GM23248 (cell line): ENCODE data around the gene ANXA5. TPM values are rescaled to one million over a fixed set of nuclear protein-coding genes. Genes with fewer than 3 reads are reported as not detected.
A peak's percentile ranks its signal among the peaks of the same experiment; 100 is the strongest.

ENCODE experiments used
- DNase-seq: peaks from one replicate; pipeline ENCODE4 v3.0.0-alpha.2; 2015
- H2AFZ ChIP-seq: fragments of 200-600 bp; sonication (generic); 2 replicates; pipeline ENCODE4 v1.6.1; 2016; ENCODE audit warnings: antibody characterized with exemption
- H3F3A ChIP-seq: fragments of 200-600 bp; sonication (generic); 2 replicates; pipeline ENCODE4 v1.6.1; 2016; ENCODE audit warnings: mild to moderate bottlenecking, antibody characterized with exemption, mixed run types; ENCODE audit not compliant: insufficient read depth
- H3K27ac ChIP-seq: fragments of 200-600 bp; sonication (generic); 2 replicates; pipeline ENCODE4 v1.5.1; 2016; ENCODE audit warnings: mild to moderate bottlenecking
- H3K27me3 ChIP-seq: fragments of 200-600 bp; sonication (generic); replicated peaks from 2 replicates; pipeline ENCODE4 v1.6.1; 2016; ENCODE audit warnings: mild to moderate bottlenecking; ENCODE audit not compliant: insufficient read depth
- H3K36me3 ChIP-seq: fragments of 200-600 bp; sonication (generic); 2 replicates; pipeline ENCODE4 v1.6.1; 2016; ENCODE audit warnings: low read depth, mild to moderate bottlenecking
- H3K4me1 ChIP-seq: fragments of 200-600 bp; sonication (generic); 2 replicates; pipeline ENCODE4 v1.6.1; 2016; ENCODE audit warnings: mild to moderate bottlenecking; ENCODE audit not compliant: insufficient read depth
- H3K4me2 ChIP-seq: fragments of 200-600 bp; sonication (generic); one replicate; pipeline ENCODE4 v1.6.1; 2016; ENCODE audit warnings: mild to moderate bottlenecking; ENCODE audit not compliant: unreplicated experiment
- H3K4me3 ChIP-seq: fragments of 200-600 bp; sonication (generic); 2 replicates; pipeline ENCODE4 v1.5.1; 2016; ENCODE audit warnings: mild to moderate bottlenecking
- H3K79me2 ChIP-seq: fragments of 200-600 bp; sonication (generic); 2 replicates; pipeline ENCODE4 v1.6.1; 2016; ENCODE audit warnings: mild to moderate bottlenecking; ENCODE audit not compliant: insufficient read depth
- H3K9ac ChIP-seq: fragments of 200-600 bp; sonication (generic); 2 replicates; pipeline ENCODE4 v1.6.1; 2016; ENCODE audit warnings: mild to moderate bottlenecking
- H3K9me2 ChIP-seq: fragments of 200-600 bp; sonication (generic); 2 replicates; pipeline ENCODE4 v1.6.1; 2016; ENCODE audit warnings: mixed run types, mild to moderate bottlenecking, moderate library complexity; ENCODE audit not compliant: insufficient read depth
- H3K9me3 ChIP-seq: fragments of 200-600 bp; sonication (generic); one replicate; pipeline ENCODE4 v1.6.1; 2017; ENCODE audit warnings: low read depth
- H4K20me1 ChIP-seq: fragments of 200-600 bp; sonication (generic); 2 replicates; pipeline ENCODE4 v1.6.0; 2016; ENCODE audit not compliant: insufficient read depth
- EZH2 ChIP-seq: fragments of 200-600 bp; sonication (generic); IDR thresholded peaks from 2 replicates; pipeline ENCODE4 v1.6.1; 2018; ENCODE audit warnings: antibody characterized with exemption, mild to moderate bottlenecking; ENCODE audit not compliant: insufficient read depth, poor library complexity, severe bottlenecking
- EZH2phosphoT487 ChIP-seq: fragments of 200-600 bp; sonication (generic); IDR thresholded peaks from 2 replicates; pipeline ENCODE4 v1.6.1; 2018; ENCODE audit warnings: antibody characterized with exemption, moderate library complexity, mild to moderate bottlenecking, low read depth; ENCODE audit not compliant: insufficient read depth
- WGBS, 2 experiments: methylation state at CpG; one replicate each; pipeline ENCODE4 v1.1.6; 2015 to 2017; ENCODE audit warnings: low lambda C conversion rate in 2 of 2, low coverage in 1 of 2; ENCODE audit errors: missing lambda C conversion rate in 2 of 2; 5-methylcytosine and 5-hydroxymethylcytosine counted together
- in situ Hi-C: fragments of 300-500 bp; cut with MboI; formaldehyde crosslinking; loops from 2 replicates; pipeline ENCODE4 v1.15.0; 2020
- polyA plus RNA-seq: library from polyadenylated mRNA; unstranded; fragments of >200 nt; fragmentation: Nextera tagmentation; extraction: Ambion mirVana; gene quantifications from 2 replicates; pipeline ENCODE4 v1.2.1, GENCODE V29; 2016
- total RNA-seq: library from RNA; depleted of rRNA; stranded (reverse); fragments of >200 nt; shearing (Covaris generic); gene quantifications from 2 replicates; pipeline ENCODE4 v1.2.3, GENCODE V29; 2014

Gene ANXA5
- total and polyA plus RNA-seq, 2 experiments from 2014 or later = 1,082 to 1,730 TPM

GRCh38 chr4:121669163-121669550, 27.6 kb downstream of the ANXA5 start:
- no peak overlapping the region for H2AFZ ChIP-seq
- DNase-seq = peak; percentile 74
- peaks cover 3% of the 10 kb centered on the region; the same call in 1 of the 2 replicates for H4K20me1 ChIP-seq
- TF ChIP-seq EZH2phosphoT487 (peak; percentile 80), EZH2 (no peak)
- H3K79me2 ChIP-seq = peaks cover 30% of the 10 kb centered on the region
- no peaks in the 10 kb centered on the region for H3K27me3 ChIP-seq
- H3K36me3 ChIP-seq = peaks cover 72% of the 10 kb centered on the region
- peak overlapping the region; percentile 22; the same call in 1 of the 2 replicates for H3K4me3 ChIP-seq
- no peaks in the 10 kb centered on the region for H3K9me3 ChIP-seq
- no peaks in the 10 kb centered on the region for H3K9me2 ChIP-seq
- peaks cover 84% of the 10 kb centered on the region for H3F3A ChIP-seq
- 0 to 7% methylated on average over 2 of the region's 2 CpGs for WGBS, 2 experiments
- H3K27ac ChIP-seq = peak overlapping the region; percentile 90
- peak overlapping the region; percentile 80 for H3K4me2 ChIP-seq
- H3K4me1 ChIP-seq = peaks cover 50% of the 10 kb centered on the region
- in situ Hi-C loops = no loop called here
- H3K9ac ChIP-seq = peak overlapping the region; percentile 65

GRCh38 chr4:121668368-121669162, 28.2 kb downstream of the ANXA5 start:
- no peak overlapping the region for H2AFZ ChIP-seq
- H3K79me2 ChIP-seq = peaks cover 26% of the 10 kb centered on the region
- H3K4me3 ChIP-seq = peak overlapping the region; percentile 22; the same call in 1 of the 2 replicates
- peaks cover 87% of the 10 kb centered on the region for H3F3A ChIP-seq
- peak overlapping the region; percentile 65 for H3K9ac ChIP-seq
- peak overlapping the region; percentile 90 for H3K27ac ChIP-seq
- no peaks in the 10 kb centered on the region for H3K9me2 ChIP-seq
- H3K27me3 ChIP-seq = no peaks in the 10 kb centered on the region
- TF ChIP-seq EZH2 = no peak
- TF ChIP-seq EZH2phosphoT487 = 0 out of 2 replicates have a peak, but pooled peaks have one; percentile 44
- WGBS, 2 experiments = 1% methylated on average over 4 of the region's 4 CpGs
- H3K4me1 ChIP-seq = peaks cover 50% of the 10 kb centered on the region
- in situ Hi-C loops = no loop called here
- DNase-seq = peak; percentile 98
- peaks cover 69% of the 10 kb centered on the region for H3K36me3 ChIP-seq
- peak overlapping the region; percentile 80 for H3K4me2 ChIP-seq
- H4K20me1 ChIP-seq = peaks cover 3% of the 10 kb centered on the region; the same call in 1 of the 2 replicates
- no peaks in the 10 kb centered on the region for H3K9me3 ChIP-seq

- Histone ChIP-seq H3K27ac (no peak overlapping the region), H3K4me1 (peaks cover 39% of the 10 kb centered on the region), H3K79me2 (peaks cover 2% of the 10 kb centered on the region), H2AFZ (no peak overlapping the region), H4K20me1 (peaks cover 3% of the 10 kb centered on the region; the same call in 1 of the 2 replicates), H3K4me3 (no peak overlapping the region), H3F3A (peaks cover 71% of the 10 kb centered on the region), H3K36me3 (peaks cover 49% of the 10 kb centered on the region), H3K27me3 (no peaks in the 10 kb centered on the region), H3K9me3 (no peaks in the 10 kb centered on the region), H3K4me2 (no peak overlapping the region), H3K9ac (no peak overlapping the region), H3K9me2 (no peaks in the 10 kb centered on the region)
- TF ChIP-seq EZH2 (no peak), EZH2phosphoT487 (no peak)
- in situ Hi-C loops = no loop called here
- DNase-seq = no peak
These were observed 30.6 kb downstream of the ANXA5 start for GRCh38 chr4:121666091-121666679.

GRCh38 chr4:121665371-121665770, 31.4 kb downstream of the ANXA5 start:
- Histone ChIP-seq H3K4me2 (no peak overlapping the region), H3K4me3 (no peak overlapping the region), H3F3A (peaks cover 63% of the 10 kb centered on the region), H3K36me3 (peaks cover 42% of the 10 kb centered on the region), H3K4me1 (peaks cover 31% of the 10 kb centered on the region), H3K79me2 (no peaks in the 10 kb centered on the region), H3K9ac (no peak overlapping the region), H3K27ac (no peak overlapping the region), H3K9me2 (no peaks in the 10 kb centered on the region), H3K27me3 (no peaks in the 10 kb centered on the region), H2AFZ (no peak overlapping the region), H4K20me1 (peaks cover 3% of the 10 kb centered on the region; the same call in 1 of the 2 replicates), H3K9me3 (no peaks in the 10 kb centered on the region)
- in situ Hi-C loops = no loop called here
- DNase-seq = no peak
- WGBS, 2 experiments = 83% methylated on average over 1 to 3 of the region's 3 CpGs
- no peak for TF ChIP-seq EZH2phosphoT487
- TF ChIP-seq EZH2 = no peak
